Measurements from ENCODE around the gene ZNF30.
A peak's percentile ranks its signal among the peaks of the same experiment; 100 is the strongest.
"Not testable (repeated sequence)": the region's sequence is repeated elsewhere in the genome, so short reads cannot be mapped to it uniquely, and the experiment has no call there.

Gene ZNF30

GRCh38 chr19:34985249-34986022, 58.7 kb downstream of the ZNF30 start:
- no peak for DNase-seq (ENCODE audit: low read depth in 2 of 2)

GRCh38 chr19:34988119-34988518, 61.4 kb downstream of the ZNF30 start:
- DNase-seq (ENCODE audit: low read depth in 2 of 2), result no peak

GRCh38 chr19:34989298-34989697, 62.6 kb downstream of the ZNF30 start:
- no peak for DNase-seq (ENCODE audit: low read depth in 2 of 2)

GRCh38 chr19:34990578-34991192, 64.0 kb downstream of the ZNF30 start:
- peak; percentile 56 to 60 for DNase-seq (ENCODE audit: low read depth in 2 of 2)

GRCh38 chr19:34991542-34992333, 65.0 kb downstream of the ZNF30 start:
- DNase-seq (ENCODE audit: low read depth in 2 of 2), result no peak

GRCh38 chr19:34992582-34992981, 65.9 kb downstream of the ZNF30 start:
- not testable (repeated sequence) for DNase-seq (ENCODE audit: low read depth in 2 of 2)

- DNase-seq (ENCODE audit: low read depth in 2 of 2), result no peak
These were observed 67.6 kb downstream of the ZNF30 start for GRCh38 chr19:34994286-34994642.
